HepG2 (cell line): ENCODE results near the gene EFNA2. TPM values are rescaled to one million over a fixed set of nuclear protein-coding genes. Genes with fewer than 3 reads are reported as not detected.
A peak's percentile ranks its signal among the peaks of the same experiment; 100 is the strongest.

Experiments
- ARNT ChIP-seq: fragments of 450-650 bp; IDR thresholded peaks from 2 replicates; pipeline ENCODE4 v1.6.1; 2017
- ATAD3A ChIP-seq: sonication (generic); formaldehyde crosslinking; IDR thresholded peaks from 2 replicates; pipeline ENCODE4 v1.4.0; 2020; ENCODE audit warnings: missing genetic modification reagents
- GFI1 ChIP-seq: sonication (generic); formaldehyde crosslinking; IDR thresholded peaks from 2 replicates; pipeline ENCODE4 v1.5.0; 2020; ENCODE audit warnings: missing genetic modification reagents, mild to moderate bottlenecking, borderline replicate concordance
- MZF1 ChIP-seq: sonication (generic); formaldehyde crosslinking; IDR thresholded peaks from 2 replicates; pipeline ENCODE4 v1.8.1; 2023; ENCODE audit warnings: mild to moderate bottlenecking, missing genetic modification reagents, borderline replicate concordance
- ONECUT2 ChIP-seq: sonication (generic); formaldehyde crosslinking; IDR thresholded peaks from 2 replicates; pipeline ENCODE4 v1.4.0; 2020; ENCODE audit warnings: missing genetic modification reagents
- PAX8 ChIP-seq: sonication (generic); formaldehyde crosslinking; IDR thresholded peaks from 2 replicates; pipeline ENCODE4 v1.8.0; 2022; ENCODE audit warnings: mild to moderate bottlenecking, missing genetic modification reagents, borderline replicate concordance
- PHF5A ChIP-seq: IDR thresholded peaks from one replicate; pipeline ENCODE4 v1.6.1; 2018; ENCODE audit warnings: low read depth, missing genetic modification reagents; ENCODE audit not compliant: unreplicated experiment
- SMAD1 ChIP-seq: sonication (generic); formaldehyde crosslinking; IDR thresholded peaks from 2 replicates; pipeline ENCODE4 v1.4.0; 2020; ENCODE audit warnings: missing genetic modification reagents, low read depth, mild to moderate bottlenecking, borderline replicate concordance
- ZNF331 ChIP-seq: sonication (generic); formaldehyde crosslinking; IDR thresholded peaks from 2 replicates; pipeline ENCODE4 v1.4.0; 2020; ENCODE audit warnings: missing genetic modification reagents
- ZNF530 ChIP-seq: sonication (generic); formaldehyde crosslinking; IDR thresholded peaks from 2 replicates; pipeline ENCODE4 v1.5.0; 2020; ENCODE audit warnings: low read depth, mild to moderate bottlenecking, missing genetic modification reagents
- ZNF567 ChIP-seq: sonication (generic); formaldehyde crosslinking; IDR thresholded peaks from 2 replicates; pipeline ENCODE4 v1.8.1; 2023; ENCODE audit warnings: mild to moderate bottlenecking, missing genetic modification reagents, borderline replicate concordance
- ZSCAN20 ChIP-seq: sonication (generic); formaldehyde crosslinking; IDR thresholded peaks from 2 replicates; pipeline ENCODE4 v1.4.0; 2020; ENCODE audit warnings: missing genetic modification reagents, mild to moderate bottlenecking, borderline replicate concordance
- ZSCAN9 ChIP-seq: IDR thresholded peaks from 2 replicates; pipeline ENCODE4 v1.6.1; 2016; ENCODE audit warnings: borderline replicate concordance
- polyA plus RNA-seq, 8 experiments: library from polyadenylated mRNA; depleted of rRNA in 3 of 8; stranded (reverse) in 7 of 8; unstranded in 1 of 8; fragments of >200 nt; fragmentation: Illumina TruSeq in 4 of 8; extraction: Trizol in 4 of 8; gene quantifications; 2 replicates each; pipeline versions ENCODE4 v1.2.1 to v1.2.3, GENCODE V29; 2011 to 2016; ENCODE audit warnings: low read depth in 4 of 8, missing spikeins in 1 of 8, mixed read lengths in 1 of 8; ENCODE audit not compliant: insufficient read depth in 1 of 8
- total RNA-seq, 5 experiments: library from RNA; depleted of rRNA; stranded (reverse); fragments of >200 nt; fragmentation: Illumina TruSeq; extraction: Trizol; gene quantifications; 2 replicates each; pipeline ENCODE4 v1.2.3, GENCODE V29; 2016; ENCODE audit warnings: low read depth in 1 of 5
- TF ChIP-seq, protein P1 (sequence below): sonication (generic); formaldehyde crosslinking; IDR thresholded peaks from 2 replicates; pipeline ENCODE4 v1.5.0; 2020; ENCODE audit warnings: missing genetic modification reagents
- TF ChIP-seq, protein P2 (sequence below): sonication (generic); formaldehyde crosslinking; IDR thresholded peaks from 2 replicates; pipeline ENCODE4 v1.8.1; 2023; ENCODE audit warnings: mild to moderate bottlenecking, missing genetic modification reagents
- TF ChIP-seq, protein P3 (sequence below): sonication (generic); formaldehyde crosslinking; IDR thresholded peaks from 2 replicates; pipeline ENCODE4 v1.8.1; 2022; ENCODE audit warnings: low read depth, mild to moderate bottlenecking, missing genetic modification reagents
- TF ChIP-seq, protein P4 (sequence below): sonication (generic); formaldehyde crosslinking; IDR thresholded peaks from 2 replicates; pipeline ENCODE4 v1.4.0; 2020; ENCODE audit warnings: mild to moderate bottlenecking, low read depth, missing genetic modification reagents
- TF ChIP-seq, protein P5 (sequence below): IDR thresholded peaks from 2 replicates; pipeline ENCODE4 v1.6.1; 2016; ENCODE audit warnings: missing biosample characterization, missing genetic modification reagents, low read depth
- TF ChIP-seq, protein P6 (sequence below): sonication (generic); formaldehyde crosslinking; IDR thresholded peaks from 2 replicates; pipeline ENCODE4 v1.4.0; 2020; ENCODE audit warnings: missing genetic modification reagents

The EFNA2 gene
- total and polyA plus RNA-seq, 2 of the 13 experiments (the other 11 are each of a cell fraction or from before 2014, with no cell fraction given), result 6.0 to 9.9 TPM

DNA sequence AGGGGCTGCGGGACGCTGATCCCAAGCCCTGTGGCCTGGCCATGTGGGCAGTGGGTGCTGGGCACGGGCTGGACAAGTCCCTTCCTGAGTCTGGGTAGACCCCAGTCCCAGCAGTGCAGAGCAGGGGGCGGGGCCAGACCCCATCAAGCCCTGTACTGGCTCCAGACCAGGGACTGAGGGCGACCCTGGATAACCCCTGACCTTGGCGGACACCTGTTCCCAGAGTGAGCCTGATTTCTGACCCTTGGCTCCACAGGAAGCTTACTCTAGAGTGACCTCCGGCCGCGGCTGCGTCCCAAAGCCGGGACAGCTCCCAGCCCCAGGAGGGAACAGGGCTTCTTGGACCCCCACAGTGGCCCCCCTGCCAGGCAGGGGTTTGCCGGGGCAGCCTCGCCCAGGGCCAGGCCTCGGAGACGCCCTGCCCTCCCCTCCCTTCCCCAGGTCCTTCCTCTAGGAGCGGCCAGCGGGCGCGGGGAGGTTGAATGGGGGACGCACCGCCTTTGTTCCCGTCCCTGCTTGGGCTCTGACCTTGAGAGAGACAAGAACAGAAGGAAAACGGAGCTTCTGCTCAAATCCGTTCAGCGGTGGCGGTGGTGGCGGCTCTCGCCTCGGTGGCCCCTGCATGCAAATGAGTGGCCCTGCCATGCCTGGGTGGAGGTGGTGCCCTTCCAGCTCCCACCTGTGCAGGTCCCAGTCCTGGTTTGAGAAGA lies 2.3 kb upstream of the EFNA2 start (continued):
- TF ChIP-seq, protein P1, sequence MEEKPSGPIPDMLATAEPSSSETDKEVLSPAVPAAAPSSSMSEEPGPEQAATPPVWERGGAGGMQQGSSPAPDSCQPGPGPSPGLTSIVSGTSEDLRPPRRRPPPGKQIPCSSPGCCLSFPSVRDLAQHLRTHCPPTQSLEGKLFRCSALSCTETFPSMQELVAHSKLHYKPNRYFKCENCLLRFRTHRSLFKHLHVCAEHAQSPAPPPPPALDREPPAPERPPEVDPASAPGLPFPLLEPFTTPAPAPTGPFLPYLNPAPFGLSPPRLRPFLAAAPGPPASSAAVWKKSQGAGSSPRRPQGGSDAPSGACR, result no peak
- TF ChIP-seq PAX8 (no peak), ZNF567 (CRISPR knock-in tag) (no peak; the same call in 1 of the 2 replicates), PHF5A (CRISPR knock-in tag) (no peak), ZSCAN9 (CRISPR knock-in tag) (no peak), ONECUT2 (CRISPR knock-in tag) (no peak), ZNF530 (CRISPR knock-in tag) (no peak), GFI1 (peak; percentile 95), ATAD3A (CRISPR knock-in tag) (no peak), ARNT (no peak), ZNF331 (CRISPR knock-in tag) (no peak), ZSCAN20 (no peak), MZF1 (no peak), SMAD1 (CRISPR knock-in tag) (peak; percentile 54; the same call in 1 of the 2 replicates)
- TF ChIP-seq, protein P2, sequence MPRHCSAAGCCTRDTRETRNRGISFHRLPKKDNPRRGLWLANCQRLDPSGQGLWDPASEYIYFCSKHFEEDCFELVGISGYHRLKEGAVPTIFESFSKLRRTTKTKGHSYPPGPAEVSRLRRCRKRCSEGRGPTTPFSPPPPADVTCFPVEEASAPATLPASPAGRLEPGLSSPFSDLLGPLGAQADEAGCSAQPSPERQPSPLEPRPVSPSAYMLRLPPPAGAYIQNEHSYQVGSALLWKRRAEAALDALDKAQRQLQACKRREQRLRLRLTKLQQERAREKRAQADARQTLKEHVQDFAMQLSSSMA (CRISPR knock-in tag), result no peak
- TF ChIP-seq, protein P3, sequence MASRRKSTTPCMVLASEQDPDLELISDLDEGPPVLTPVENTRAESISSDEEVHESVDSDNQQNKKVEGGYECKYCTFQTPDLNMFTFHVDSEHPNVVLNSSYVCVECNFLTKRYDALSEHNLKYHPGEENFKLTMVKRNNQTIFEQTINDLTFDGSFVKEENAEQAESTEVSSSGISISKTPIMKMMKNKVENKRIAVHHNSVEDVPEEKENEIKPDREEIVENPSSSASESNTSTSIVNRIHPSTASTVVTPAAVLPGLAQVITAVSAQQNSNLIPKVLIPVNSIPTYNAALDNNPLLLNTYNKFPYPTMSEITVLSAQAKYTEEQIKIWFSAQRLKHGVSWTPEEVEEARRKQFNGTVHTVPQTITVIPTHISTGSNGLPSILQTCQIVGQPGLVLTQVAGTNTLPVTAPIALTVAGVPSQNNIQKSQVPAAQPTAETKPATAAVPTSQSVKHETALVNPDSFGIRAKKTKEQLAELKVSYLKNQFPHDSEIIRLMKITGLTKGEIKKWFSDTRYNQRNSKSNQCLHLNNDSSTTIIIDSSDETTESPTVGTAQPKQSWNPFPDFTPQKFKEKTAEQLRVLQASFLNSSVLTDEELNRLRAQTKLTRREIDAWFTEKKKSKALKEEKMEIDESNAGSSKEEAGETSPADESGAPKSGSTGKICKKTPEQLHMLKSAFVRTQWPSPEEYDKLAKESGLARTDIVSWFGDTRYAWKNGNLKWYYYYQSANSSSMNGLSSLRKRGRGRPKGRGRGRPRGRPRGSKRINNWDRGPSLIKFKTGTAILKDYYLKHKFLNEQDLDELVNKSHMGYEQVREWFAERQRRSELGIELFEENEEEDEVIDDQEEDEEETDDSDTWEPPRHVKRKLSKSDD (CRISPR knock-in tag), result 0 out of 2 replicates have a peak, but pooled peaks have one; percentile 42
- TF ChIP-seq, protein P4, sequence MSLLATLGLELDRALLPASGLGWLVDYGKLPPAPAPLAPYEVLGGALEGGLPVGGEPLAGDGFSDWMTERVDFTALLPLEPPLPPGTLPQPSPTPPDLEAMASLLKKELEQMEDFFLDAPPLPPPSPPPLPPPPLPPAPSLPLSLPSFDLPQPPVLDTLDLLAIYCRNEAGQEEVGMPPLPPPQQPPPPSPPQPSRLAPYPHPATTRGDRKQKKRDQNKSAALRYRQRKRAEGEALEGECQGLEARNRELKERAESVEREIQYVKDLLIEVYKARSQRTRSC, result no peak
- TF ChIP-seq, protein P5, sequence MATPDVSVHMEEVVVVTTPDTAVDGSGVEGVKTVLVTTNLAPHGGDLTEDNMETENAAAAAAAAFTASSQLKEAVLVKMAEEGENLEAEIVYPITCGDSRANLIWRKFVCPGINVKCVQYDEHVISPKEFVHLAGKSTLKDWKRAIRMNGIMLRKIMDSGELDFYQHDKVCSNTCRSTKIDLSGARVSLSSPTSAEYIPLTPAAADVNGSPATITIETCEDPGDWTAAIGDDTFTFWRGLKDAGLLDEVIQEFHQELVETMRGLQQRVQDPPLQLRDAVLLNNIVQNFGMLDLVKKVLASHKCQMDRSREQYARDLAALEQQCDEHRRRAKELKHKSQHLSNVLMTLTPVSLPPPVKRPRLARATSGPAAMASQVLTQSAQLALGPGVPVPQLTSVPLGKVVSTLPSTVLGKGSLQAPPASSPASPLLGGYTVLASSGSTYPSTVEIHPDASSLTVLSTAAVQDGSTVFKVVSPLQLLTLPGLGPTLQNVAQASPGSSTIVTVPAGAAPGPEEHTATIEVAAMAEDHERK, result no peak
- TF ChIP-seq, protein P6, sequence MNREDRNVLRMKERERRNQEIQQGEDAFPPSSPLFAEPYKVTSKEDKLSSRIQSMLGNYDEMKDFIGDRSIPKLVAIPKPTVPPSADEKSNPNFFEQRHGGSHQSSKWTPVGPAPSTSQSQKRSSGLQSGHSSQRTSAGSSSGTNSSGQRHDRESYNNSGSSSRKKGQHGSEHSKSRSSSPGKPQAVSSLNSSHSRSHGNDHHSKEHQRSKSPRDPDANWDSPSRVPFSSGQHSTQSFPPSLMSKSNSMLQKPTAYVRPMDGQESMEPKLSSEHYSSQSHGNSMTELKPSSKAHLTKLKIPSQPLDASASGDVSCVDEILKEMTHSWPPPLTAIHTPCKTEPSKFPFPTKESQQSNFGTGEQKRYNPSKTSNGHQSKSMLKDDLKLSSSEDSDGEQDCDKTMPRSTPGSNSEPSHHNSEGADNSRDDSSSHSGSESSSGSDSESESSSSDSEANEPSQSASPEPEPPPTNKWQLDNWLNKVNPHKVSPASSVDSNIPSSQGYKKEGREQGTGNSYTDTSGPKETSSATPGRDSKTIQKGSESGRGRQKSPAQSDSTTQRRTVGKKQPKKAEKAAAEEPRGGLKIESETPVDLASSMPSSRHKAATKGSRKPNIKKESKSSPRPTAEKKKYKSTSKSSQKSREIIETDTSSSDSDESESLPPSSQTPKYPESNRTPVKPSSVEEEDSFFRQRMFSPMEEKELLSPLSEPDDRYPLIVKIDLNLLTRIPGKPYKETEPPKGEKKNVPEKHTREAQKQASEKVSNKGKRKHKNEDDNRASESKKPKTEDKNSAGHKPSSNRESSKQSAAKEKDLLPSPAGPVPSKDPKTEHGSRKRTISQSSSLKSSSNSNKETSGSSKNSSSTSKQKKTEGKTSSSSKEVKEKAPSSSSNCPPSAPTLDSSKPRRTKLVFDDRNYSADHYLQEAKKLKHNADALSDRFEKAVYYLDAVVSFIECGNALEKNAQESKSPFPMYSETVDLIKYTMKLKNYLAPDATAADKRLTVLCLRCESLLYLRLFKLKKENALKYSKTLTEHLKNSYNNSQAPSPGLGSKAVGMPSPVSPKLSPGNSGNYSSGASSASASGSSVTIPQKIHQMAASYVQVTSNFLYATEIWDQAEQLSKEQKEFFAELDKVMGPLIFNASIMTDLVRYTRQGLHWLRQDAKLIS (CRISPR knock-in tag), result no peak
